HepG2 (cell line): Measurements from ENCODE around the gene TNFSF15. TPM values are rescaled to one million over a fixed set of nuclear protein-coding genes. Genes with fewer than 3 reads are reported as not detected.

ENCODE experiments used
- ATAC-seq: fragments of 200-7000 bp; cut with Tn5 transposase; 3 replicates; pipeline ENCODE4 v1.9.1; 2020; ENCODE audit warnings: mild to moderate bottlenecking, moderate library complexity
- BruUV-seq: library from RNA; stranded (reverse); fragments of 400-500 nt; replicated peaks from 2 replicates; lab custom pipeline; 2021; lab: Mats Ljungman, UMichigan
- CTCF ChIA-PET: fragments of 300-600 bp; formaldehyde crosslinking; extraction: SDS; loops from one replicate; lab custom pipeline; 2021; ENCODE audit warnings: low total read pairs, inconsistent platforms, low intra/inter-chr PET ratio; lab: Yijun Ruan, JAX
- POLR2A ChIA-PET: fragments of 350-600 bp; sonication (Branson Sonifier 250); formaldehyde crosslinking; loops from one replicate; lab custom pipeline; 2020; ENCODE audit warnings: antibody characterized with exemption, inconsistent platforms; lab: Yijun Ruan, JAX
- DNase-seq: peaks from one replicate; pipeline ENCODE4 v3.0.0-alpha.2; 2015; ENCODE audit warnings: low spot score
- FAIRE-seq: peaks from 3 replicates; lab custom pipeline; 2011; peaks lifted over from hg19 to GRCh38; lab: Jason Lieb, UNC
- H2AFZ ChIP-seq: one replicate; pipeline ENCODE4 v1.6.1; 2011; ENCODE audit warnings: low read length, inconsistent platforms
- H3K27ac ChIP-seq: fragments of 300-600 bp; 3 replicates; pipeline ENCODE4 v1.8.0; 2011; ENCODE audit warnings: mixed run types, mild to moderate bottlenecking, mixed read lengths, low read length, inconsistent platforms; ENCODE audit not compliant: insufficient read depth; ENCODE audit errors: extremely low read length
- H3K27me3 ChIP-seq, 2 experiments: fragments of 200-600 bp in 1 of 2; 2 replicates in 1 of 2; 3 replicates in 1 of 2; pipeline versions ENCODE4 v1.6.0 to v1.8.0; 2011; ENCODE audit warnings: low read length in 2 of 2, mild to moderate bottlenecking in 2 of 2, moderate library complexity in 2 of 2, inconsistent platforms in 1 of 2; ENCODE audit not compliant: insufficient read depth in 2 of 2, control insufficient read depth in 1 of 2
- H3K36me3 ChIP-seq, 2 experiments: fragments of 200-600 bp in 1 of 2; replicated peaks in 1 of 2; 2 replicates in 1 of 2; 3 replicates in 1 of 2; pipeline versions ENCODE4 v1.5.1 to v1.8.0; 2011; ENCODE audit warnings: low read length in 2 of 2, inconsistent platforms in 1 of 2; ENCODE audit not compliant: insufficient read depth in 2 of 2, control insufficient read depth in 1 of 2
- H3K4me1 ChIP-seq: 2 replicates; pipeline ENCODE4 v1.5.1; 2012; ENCODE audit warnings: low read length, inconsistent platforms; ENCODE audit not compliant: insufficient read depth
- H3K4me2 ChIP-seq: 2 replicates; pipeline ENCODE4 v1.6.0; 2011; ENCODE audit warnings: low read depth, low read length, inconsistent platforms
- H3K4me3 ChIP-seq, 3 experiments: fragments of 200-600 bp in 1 of 3; sonication (generic), shearing (Covaris generic) in 1 of 3; replicated peaks in 1 of 3; 2 replicates each; pipeline ENCODE4 v1.5.1; 2011 to 2016; ENCODE audit warnings: low read length in 3 of 3, inconsistent platforms in 2 of 3, low read depth in 2 of 3, mild to moderate bottlenecking in 2 of 3, control low read depth in 1 of 3, mixed read lengths in 1 of 3; ENCODE audit not compliant: insufficient read depth in 1 of 3
- H3K79me2 ChIP-seq: one replicate; pipeline ENCODE4 v1.6.1; 2011; ENCODE audit warnings: low read length, inconsistent platforms; ENCODE audit not compliant: insufficient read depth
- H3K9ac ChIP-seq: 2 replicates; pipeline ENCODE4 v1.6.0; 2011; ENCODE audit warnings: mild to moderate bottlenecking, low read depth, low read length, inconsistent platforms; ENCODE audit not compliant: insufficient read depth
- H3K9me3 ChIP-seq: 2 replicates; pipeline ENCODE4 v1.5.1; 2012; ENCODE audit warnings: mild to moderate bottlenecking, low read length
- H4K20me1 ChIP-seq: 2 replicates; pipeline ENCODE4 v1.6.0; 2011; ENCODE audit warnings: inconsistent platforms, mild to moderate bottlenecking, low read length, moderate library complexity; ENCODE audit not compliant: insufficient read depth
- MIXL1 ChIP-seq: IDR thresholded peaks from 2 replicates; pipeline ENCODE4 v1.6.1; 2016
- MLXIP ChIP-seq: sonication (generic); formaldehyde crosslinking; IDR thresholded peaks from 2 replicates; pipeline ENCODE4 v1.9.0; 2021; ENCODE audit warnings: missing genetic modification reagents, borderline replicate concordance
- NCOA5 ChIP-seq: sonication (generic); formaldehyde crosslinking; IDR thresholded peaks from 2 replicates; pipeline ENCODE4 v1.4.0; 2020; ENCODE audit warnings: missing genetic modification reagents
- RBM22 ChIP-seq: fragments of 200-400 bp; formaldehyde crosslinking; optimal IDR thresholded peaks from 2 replicates; pipeline ENCODE3; 2017; ENCODE audit warnings: mild to moderate bottlenecking, low read length, moderate library complexity
- ZBTB43 ChIP-seq: sonication (generic); formaldehyde crosslinking; conservative IDR thresholded peaks from 2 replicates; pipeline ENCODE4 v1.4.0; 2020; ENCODE audit warnings: missing genetic modification reagents
- WGBS: methylation state at CpG from one replicate; pipeline ENCODE4 v1.1.6; 2017; ENCODE audit warnings: low lambda C conversion rate; 5-methylcytosine and 5-hydroxymethylcytosine counted together
- in situ Hi-C: cut with HindIII; loops from 2 replicates; pipeline ENCODE4 v1.10.0; 2017; ENCODE audit warnings: low pct_unique_long_range_greater_than_20kb; ENCODE audit not compliant: extremely low pct_ligation_motif_present
- intact Hi-C: fragments of 100-400 bp; cut with micrococcal nuclease; formaldehyde crosslinking; loops from one replicate; pipeline ENCODE4 v1.10.0; 2022; ENCODE audit not compliant: unreplicated experiment
- polyA plus RNA-seq, 8 experiments: library from polyadenylated mRNA; depleted of rRNA in 3 of 8; stranded (reverse) in 7 of 8; unstranded in 1 of 8; fragments of >200 nt; fragmentation: Illumina TruSeq in 4 of 8; extraction: Trizol in 4 of 8; gene quantifications; 2 replicates each; pipeline versions ENCODE4 v1.2.1 to v1.2.3, GENCODE V29; 2011 to 2016; ENCODE audit warnings: low read depth in 4 of 8, missing spikeins in 1 of 8, mixed read lengths in 1 of 8; ENCODE audit not compliant: insufficient read depth in 1 of 8
- total RNA-seq, 5 experiments: library from RNA; depleted of rRNA; stranded (reverse); fragments of >200 nt; fragmentation: Illumina TruSeq; extraction: Trizol; gene quantifications; 2 replicates each; pipeline ENCODE4 v1.2.3, GENCODE V29; 2016; ENCODE audit warnings: low read depth in 1 of 5

Gene TNFSF15
- total and polyA plus RNA-seq, 2 of the 13 experiments (the other 11 are each of a cell fraction or from before 2014, with no cell fraction given), result 0.02 to 0.03 TPM

GRCh38 chr9:114855488-114855887 is 49.6 kb upstream of the TNFSF15 start:
- FAIRE-seq, result no peak
- TF ChIP-seq MIXL1 (CRISPR knock-in tag) (no peak), ZBTB43 (CRISPR knock-in tag) (no peak), RBM22 (no peak), NCOA5 (no peak), MLXIP (no peak)
- no peaks in the 10 kb centered on the region for H3K36me3 ChIP-seq
- no peaks in the 10 kb centered on the region for H3K9me3 ChIP-seq
- H3K4me3 ChIP-seq, result no peak overlapping the region
- ChIA-PET CTCF (no interaction called here), POLR2A (no interaction called here)
- H3K4me2 ChIP-seq, result no peak overlapping the region
- H3K79me2 ChIP-seq, result no peaks in the 10 kb centered on the region
- H3K4me1 ChIP-seq, result no peaks in the 10 kb centered on the region
- in situ Hi-C loops, result no loop called here
- no peak for ATAC-seq
- 0% methylated on average over 2 of the region's 2 CpGs for WGBS
- H3K27ac ChIP-seq, result no peak overlapping the region
- H4K20me1 ChIP-seq, result no peaks in the 10 kb centered on the region
- intact Hi-C loops, result no loop called here
- no peak overlapping the region for H2AFZ ChIP-seq
- H3K9ac ChIP-seq, result no peak overlapping the region
- DNase-seq, result no peak
- no peaks in the 10 kb centered on the region for H3K27me3 ChIP-seq
- no TSS peak for BruUV-seq
